HEK293 (cell line): Measurements from ENCODE around the gene CIC.
A peak's percentile ranks its signal among the peaks of the same experiment; 100 is the strongest.

Experiments
- CTCF ChIA-PET: fragments of 350-600 bp; formaldehyde crosslinking; extraction: SDS; loops from one replicate; lab custom pipeline; 2021; ENCODE audit warnings: antibody characterized with exemption; lab: Yijun Ruan, JAX
- POLR2A ChIA-PET: fragments of 300-600 bp; formaldehyde crosslinking; extraction: SDS; loops from one replicate; lab custom pipeline; 2020; ENCODE audit warnings: antibody characterized with exemption, inconsistent platforms; lab: Yijun Ruan, JAX
- H3K27ac ChIP-seq: fragments of 200-500 bp; sonication (Bioruptor generic); 2 replicates; pipeline ENCODE4 v1.5.1; 2014; ENCODE audit warnings: low read depth, low read length, control low read depth, inconsistent platforms; ENCODE audit errors: extremely low read depth
- H3K36me3 ChIP-seq, 2 experiments: fragments of 200-500 bp in 1 of 2; sonication (Bioruptor generic) in 1 of 2; 1 replicate in 1 of 2; 2 replicates in 1 of 2; pipeline ENCODE4 v1.5.1; 2014 to 2017; ENCODE audit warnings: inconsistent platforms in 2 of 2, low read length in 2 of 2; ENCODE audit not compliant: control insufficient read depth in 2 of 2, insufficient read depth in 1 of 2
- H3K4me1 ChIP-seq: fragments of 200-500 bp; sonication (Bioruptor generic); 2 replicates; pipeline ENCODE4 v1.5.1; 2014; ENCODE audit warnings: mild to moderate bottlenecking, low read length, inconsistent platforms; ENCODE audit not compliant: control insufficient read depth, insufficient read depth
- H3K4me3 ChIP-seq: 2 replicates; pipeline ENCODE4 v1.5.1; 2011; ENCODE audit warnings: low read depth, mild to moderate bottlenecking, control low read depth, low read length, moderate library complexity
- H3K9me3 ChIP-seq: fragments of 200-500 bp; sonication (Bioruptor generic); 2 replicates; pipeline ENCODE4 v1.5.1; 2014; ENCODE audit warnings: low read depth, low read length, inconsistent platforms; ENCODE audit not compliant: control insufficient read depth, insufficient read depth
- GLI2 ChIP-seq: fragments of 450-650 bp; formaldehyde crosslinking; IDR thresholded peaks from 2 replicates; pipeline ENCODE4; 2017; ENCODE audit warnings: missing biosample characterization, missing genetic modification characterization, low read depth, borderline replicate concordance
- GLI4 ChIP-seq: fragments of 450-650 bp; formaldehyde crosslinking; IDR thresholded peaks from 2 replicates; pipeline ENCODE4 v1.5.1; 2016; ENCODE audit warnings: missing biosample characterization, missing genetic modification characterization
- GLIS1 ChIP-seq: fragments of 450-650 bp; formaldehyde crosslinking; IDR thresholded peaks from 2 replicates; pipeline ENCODE4 v1.5.1; 2016; ENCODE audit warnings: missing biosample characterization, missing genetic modification characterization
- HOXC10 ChIP-seq: sonication (generic); formaldehyde crosslinking; IDR thresholded peaks from 2 replicates; pipeline ENCODE4 v1.8.1; 2023; ENCODE audit warnings: mild to moderate bottlenecking, missing genetic modification reagents
- KLF16 ChIP-seq: fragments of 450-650 bp; formaldehyde crosslinking; IDR thresholded peaks from 2 replicates; pipeline ENCODE4 v1.5.1; 2017; ENCODE audit warnings: missing biosample characterization, missing genetic modification characterization
- KLF9 ChIP-seq: fragments of 450-650 bp; formaldehyde crosslinking; IDR thresholded peaks from 2 replicates; pipeline ENCODE4 v1.5.1; 2016; ENCODE audit warnings: missing biosample characterization, missing genetic modification characterization, low read depth
- MZF1 ChIP-seq: fragments of 450-650 bp; formaldehyde crosslinking; IDR thresholded peaks from 2 replicates; pipeline ENCODE4 v1.5.1; 2017; ENCODE audit warnings: missing biosample characterization, missing genetic modification characterization, borderline replicate concordance
- ZNF133 ChIP-seq: fragments of 450-650 bp; formaldehyde crosslinking; IDR thresholded peaks from 2 replicates; pipeline ENCODE4 v1.5.1; 2016; ENCODE audit warnings: missing biosample characterization, missing genetic modification characterization
- ZNF155 ChIP-seq: fragments of 450-650 bp; formaldehyde crosslinking; IDR thresholded peaks from 2 replicates; pipeline ENCODE4 v1.5.1; 2016; ENCODE audit warnings: missing biosample characterization, missing genetic modification characterization
- ZNF175 ChIP-seq: fragments of 450-650 bp; formaldehyde crosslinking; IDR thresholded peaks from 2 replicates; pipeline ENCODE4 v1.5.1; 2016; ENCODE audit warnings: missing biosample characterization, missing genetic modification characterization
- ZNF23 ChIP-seq: fragments of 450-650 bp; formaldehyde crosslinking; IDR thresholded peaks from 2 replicates; pipeline ENCODE4 v1.5.1; 2016; ENCODE audit warnings: missing biosample characterization, missing genetic modification characterization, borderline replicate concordance
- ZNF311 ChIP-seq: fragments of 450-650 bp; formaldehyde crosslinking; IDR thresholded peaks from 2 replicates; pipeline ENCODE4 v1.5.1; 2017; ENCODE audit warnings: missing biosample characterization, missing genetic modification characterization, borderline replicate concordance
- ZNF335 ChIP-seq: fragments of 450-650 bp; formaldehyde crosslinking; conservative IDR thresholded peaks from 2 replicates; pipeline ENCODE4 v1.5.1; 2016; ENCODE audit warnings: missing biosample characterization, missing genetic modification characterization
- ZNF354C ChIP-seq: fragments of 450-650 bp; formaldehyde crosslinking; IDR thresholded peaks from 2 replicates; pipeline ENCODE4 v1.5.1; 2016; ENCODE audit warnings: missing biosample characterization, missing genetic modification characterization, low read depth, borderline replicate concordance
- ZNF37A ChIP-seq: fragments of 450-650 bp; IDR thresholded peaks from 2 replicates; pipeline ENCODE4 v1.5.1; 2018; ENCODE audit warnings: missing biosample characterization, missing genetic modification characterization
- ZNF391 ChIP-seq: fragments of 450-650 bp; formaldehyde crosslinking; IDR thresholded peaks from 2 replicates; pipeline ENCODE4 v1.5.1; 2016; ENCODE audit warnings: low read depth, missing biosample characterization, missing genetic modification characterization, borderline replicate concordance
- ZNF398 ChIP-seq: fragments of 450-650 bp; formaldehyde crosslinking; IDR thresholded peaks from 2 replicates; pipeline ENCODE4 v1.5.1; 2017; ENCODE audit warnings: missing biosample characterization, missing genetic modification characterization
- ZNF529 ChIP-seq: fragments of 450-650 bp; formaldehyde crosslinking; IDR thresholded peaks from 2 replicates; pipeline ENCODE4 v1.5.1; 2017; ENCODE audit warnings: missing genetic modification characterization, missing biosample characterization; ENCODE audit not compliant: insufficient replicate concordance
- ZNF558 ChIP-seq: fragments of 450-650 bp; formaldehyde crosslinking; IDR thresholded peaks from 2 replicates; pipeline ENCODE4 v1.5.1; 2016; ENCODE audit warnings: missing biosample characterization, missing genetic modification characterization
- ZNF621 ChIP-seq: fragments of 450-650 bp; formaldehyde crosslinking; IDR thresholded peaks from 2 replicates; pipeline ENCODE4 v1.5.1; 2017; ENCODE audit warnings: missing biosample characterization, missing genetic modification characterization
- ZNF664 ChIP-seq: fragments of 450-650 bp; formaldehyde crosslinking; IDR thresholded peaks from 2 replicates; pipeline ENCODE4 v1.5.1; 2016; ENCODE audit warnings: missing biosample characterization, missing genetic modification characterization
- ZNF692 ChIP-seq: fragments of 450-650 bp; formaldehyde crosslinking; IDR thresholded peaks from 2 replicates; pipeline ENCODE4 v1.5.1; 2016; ENCODE audit warnings: missing biosample characterization, missing genetic modification characterization
- ZNF701 ChIP-seq: fragments of 450-650 bp; formaldehyde crosslinking; IDR thresholded peaks from 2 replicates; pipeline ENCODE4 v1.5.1; 2016; ENCODE audit warnings: missing biosample characterization, missing genetic modification characterization
- ZSCAN30 ChIP-seq: fragments of 450-650 bp; IDR thresholded peaks from 2 replicates; pipeline ENCODE4 v1.5.1; 2018; ENCODE audit warnings: missing biosample characterization, mild to moderate bottlenecking, missing genetic modification characterization, moderate library complexity
- TF ChIP-seq, protein P1 (sequence below): fragments of 450-650 bp; formaldehyde crosslinking; IDR thresholded peaks from 2 replicates; pipeline ENCODE4; 2016; ENCODE audit warnings: missing biosample characterization, missing genetic modification characterization
- TF ChIP-seq, protein P2 (sequence below): fragments of 450-650 bp; formaldehyde crosslinking; IDR thresholded peaks from 2 replicates; pipeline ENCODE4 v1.5.1; 2016; ENCODE audit warnings: missing biosample characterization, missing genetic modification characterization
- TF ChIP-seq, protein P3 (sequence below): fragments of 450-650 bp; IDR thresholded peaks from 2 replicates; pipeline ENCODE4 v1.5.1; 2018; ENCODE audit warnings: missing biosample characterization, missing genetic modification characterization

CIC gene

DNA sequence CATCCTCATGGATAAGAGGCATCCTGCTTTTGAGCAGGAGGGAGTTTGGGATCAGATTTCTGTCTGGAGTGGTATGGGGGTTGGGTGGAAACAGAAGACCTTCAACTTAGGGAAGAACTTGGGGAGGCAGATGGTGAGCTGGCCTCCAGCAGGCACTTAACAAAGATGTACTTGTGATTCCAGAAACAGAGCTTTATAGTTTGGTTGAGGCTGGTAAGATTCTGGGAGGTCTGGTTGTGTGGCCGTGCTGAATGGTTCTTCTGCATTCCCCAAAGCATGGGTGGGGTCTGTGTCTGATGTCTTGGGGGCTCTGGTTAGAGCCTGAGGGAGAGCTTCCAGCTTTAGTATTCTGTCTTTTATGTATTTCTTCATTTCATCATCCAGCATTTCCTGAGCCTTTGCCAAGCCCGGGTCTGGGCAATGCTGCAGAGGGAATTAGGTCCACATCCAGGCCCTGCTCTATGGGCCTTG lies 61.2 kb downstream of the CIC start:
- Histone ChIP-seq H3K4me1 (peaks cover 40% of the 10 kb centered on the region), H3K36me3 (peaks cover 14 to 21% of the 10 kb centered on the region in 2 experiments), H3K27ac (peak overlapping the region; percentile 53; the same call in 1 of the 2 replicates), H3K9me3 (no peaks in the 10 kb centered on the region), H3K4me3 (no peak overlapping the region)
- POLR2A ChIA-PET = interaction anchor here (0.7 to 2.0 kb wide), 2 partner anchors 67 to 103 kb away, joined by 3 to 6 read pairs; no protein-coding TSS in a partner anchor
- CTCF ChIA-PET = interaction anchor here (0.6 to 2.6 kb wide), 10 partner anchors 8 to 222 kb away, joined by 3 to 12 read pairs (median 4); no protein-coding TSS in a partner anchor
- no peak for TF ChIP-seq GLI4 (tag by site-specific recombination)
- TF ChIP-seq ZNF692 (tag by site-specific recombination) = 0 out of 2 replicates have a peak, but pooled peaks have one; percentile 36
- TF ChIP-seq, protein P1, sequence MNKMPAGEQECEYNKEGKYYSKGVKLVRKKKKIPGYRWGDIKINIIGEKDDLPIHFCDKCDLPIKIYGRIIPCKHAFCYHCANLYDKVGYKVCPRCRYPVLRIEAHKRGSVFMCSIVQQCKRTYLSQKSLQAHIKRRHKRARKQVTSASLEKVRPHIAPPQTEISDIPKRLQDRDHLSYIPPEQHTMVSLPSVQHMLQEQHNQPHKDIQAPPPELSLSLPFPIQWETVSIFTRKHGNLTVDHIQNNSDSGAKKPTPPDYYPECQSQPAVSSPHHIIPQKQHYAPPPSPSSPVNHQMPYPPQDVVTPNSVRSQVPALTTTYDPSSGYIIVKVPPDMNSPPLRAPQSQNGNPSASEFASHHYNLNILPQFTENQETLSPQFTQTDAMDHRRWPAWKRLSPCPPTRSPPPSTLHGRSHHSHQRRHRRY = no peak
- 0 out of 2 replicates have a peak, but pooled peaks have one; percentile 14 for TF ChIP-seq MZF1 (tag by site-specific recombination)
- TF ChIP-seq ZNF621 (tag by site-specific recombination) = no peak
- no peak for TF ChIP-seq ZNF37A (tag by site-specific recombination)
- peak; percentile 26; the same call in 1 of the 2 replicates for TF ChIP-seq ZNF335 (tag by site-specific recombination)
- no peak for TF ChIP-seq ZNF175 (tag by site-specific recombination)
- TF ChIP-seq ZNF311 (tag by site-specific recombination) = no peak
- no peak for TF ChIP-seq HOXC10 (CRISPR knock-in tag)
- TF ChIP-seq ZSCAN30 (tag by site-specific recombination) = no peak
- 0 out of 2 replicates have a peak, but pooled peaks have one; percentile 36 for TF ChIP-seq ZNF398
- TF ChIP-seq ZNF701 (tag by site-specific recombination) = no peak
- TF ChIP-seq, protein P2, sequence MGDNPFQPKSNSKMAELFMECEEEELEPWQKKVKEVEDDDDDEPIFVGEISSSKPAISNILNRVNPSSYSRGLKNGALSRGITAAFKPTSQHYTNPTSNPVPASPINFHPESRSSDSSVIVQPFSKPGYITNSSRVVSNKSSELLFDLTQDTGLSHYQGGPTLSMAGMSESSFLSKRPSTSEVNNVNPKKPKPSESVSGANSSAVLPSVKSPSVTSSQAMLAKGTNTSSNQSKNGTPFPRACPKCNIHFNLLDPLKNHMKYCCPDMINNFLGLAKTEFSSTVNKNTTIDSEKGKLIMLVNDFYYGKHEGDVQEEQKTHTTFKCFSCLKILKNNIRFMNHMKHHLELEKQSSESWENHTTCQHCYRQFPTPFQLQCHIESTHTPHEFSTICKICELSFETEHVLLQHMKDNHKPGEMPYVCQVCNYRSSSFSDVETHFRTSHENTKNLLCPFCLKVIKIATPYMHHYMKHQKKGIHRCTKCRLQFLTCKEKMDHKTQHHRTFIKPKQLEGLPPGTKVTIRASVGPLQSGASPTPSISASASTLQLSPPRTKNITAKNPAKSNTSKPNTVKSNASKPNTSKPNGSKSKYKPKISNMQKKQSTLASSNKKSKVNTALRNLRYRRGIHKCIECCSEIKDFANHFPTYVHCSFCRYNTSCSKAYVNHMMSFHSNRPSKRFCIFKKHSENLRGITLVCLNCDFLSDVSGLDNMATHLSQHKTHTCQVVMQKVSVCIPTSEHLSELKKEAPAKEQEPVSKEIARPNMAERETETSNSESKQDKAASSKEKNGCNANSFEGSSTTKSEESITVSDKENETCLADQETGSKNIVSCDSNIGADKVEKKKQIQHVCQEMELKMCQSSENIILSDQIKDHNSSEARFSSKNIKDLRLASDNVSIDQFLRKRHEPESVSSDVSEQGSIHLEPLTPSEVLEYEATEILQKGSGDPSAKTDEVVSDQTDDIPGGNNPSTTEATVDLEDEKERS (tag by site-specific recombination) = no peak
- TF ChIP-seq ZNF155 (tag by site-specific recombination) = no peak
- no peak for TF ChIP-seq ZNF558 (tag by site-specific recombination)
- no peak for TF ChIP-seq ZNF391 (tag by site-specific recombination)
- TF ChIP-seq GLI2 (tag by site-specific recombination) = no peak
- TF ChIP-seq ZNF354C (tag by site-specific recombination) = no peak
- TF ChIP-seq ZNF664 (tag by site-specific recombination) = no peak
- peak; percentile 51 for TF ChIP-seq GLIS1 (tag by site-specific recombination)
- TF ChIP-seq ZNF529 (tag by site-specific recombination) = no peak
- TF ChIP-seq ZNF133 (tag by site-specific recombination) = no peak
- TF ChIP-seq, protein P3, sequence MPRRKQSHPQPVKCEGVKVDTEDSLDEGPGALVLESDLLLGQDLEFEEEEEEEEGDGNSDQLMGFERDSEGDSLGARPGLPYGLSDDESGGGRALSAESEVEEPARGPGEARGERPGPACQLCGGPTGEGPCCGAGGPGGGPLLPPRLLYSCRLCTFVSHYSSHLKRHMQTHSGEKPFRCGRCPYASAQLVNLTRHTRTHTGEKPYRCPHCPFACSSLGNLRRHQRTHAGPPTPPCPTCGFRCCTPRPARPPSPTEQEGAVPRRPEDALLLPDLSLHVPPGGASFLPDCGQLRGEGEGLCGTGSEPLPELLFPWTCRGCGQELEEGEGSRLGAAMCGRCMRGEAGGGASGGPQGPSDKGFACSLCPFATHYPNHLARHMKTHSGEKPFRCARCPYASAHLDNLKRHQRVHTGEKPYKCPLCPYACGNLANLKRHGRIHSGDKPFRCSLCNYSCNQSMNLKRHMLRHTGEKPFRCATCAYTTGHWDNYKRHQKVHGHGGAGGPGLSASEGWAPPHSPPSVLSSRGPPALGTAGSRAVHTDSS (tag by site-specific recombination) = no peak
- no peak for TF ChIP-seq ZNF23 (tag by site-specific recombination)
- TF ChIP-seq KLF9 (tag by site-specific recombination) = no peak
- TF ChIP-seq KLF16 (tag by site-specific recombination) = no peak
